HepG2 (cell line): ENCODE measurements around the gene JAK1. TPM values are rescaled to one million over a fixed set of nuclear protein-coding genes. Genes with fewer than 3 reads are reported as not detected.
A peak's percentile ranks its signal among the peaks of the same experiment; 100 is the strongest.

ENCODE experiments used
- ARID5B ChIP-seq: IDR thresholded peaks from 2 replicates; pipeline ENCODE4 v1.4.0; 2020; ENCODE audit warnings: mild to moderate bottlenecking, missing genetic modification reagents
- HMG20A ChIP-seq: IDR thresholded peaks from 2 replicates; pipeline ENCODE4 v1.6.1; 2016; ENCODE audit warnings: borderline replicate concordance
- HMGXB3 ChIP-seq: sonication (generic); formaldehyde crosslinking; IDR thresholded peaks from 2 replicates; pipeline ENCODE4 v1.4.0; 2020; ENCODE audit warnings: missing genetic modification reagents, borderline replicate concordance
- RXRB ChIP-seq: IDR thresholded peaks from 2 replicates; pipeline ENCODE4 v1.6.1; 2016; ENCODE audit warnings: borderline replicate concordance, missing genetic modification reagents, missing compliant biosample characterization
- ZNF691 ChIP-seq: sonication (generic); formaldehyde crosslinking; IDR thresholded peaks from 2 replicates; pipeline ENCODE4 v1.4.0; 2020; ENCODE audit warnings: missing genetic modification reagents, low read depth, mild to moderate bottlenecking, borderline replicate concordance
- polyA plus RNA-seq, 8 experiments: library from polyadenylated mRNA; depleted of rRNA in 3 of 8; stranded (reverse) in 7 of 8; unstranded in 1 of 8; fragments of >200 nt; fragmentation: Illumina TruSeq in 4 of 8; extraction: Trizol in 4 of 8; gene quantifications; 2 replicates each; pipeline versions ENCODE4 v1.2.1 to v1.2.3, GENCODE V29; 2011 to 2016; ENCODE audit warnings: low read depth in 4 of 8, missing spikeins in 1 of 8, mixed read lengths in 1 of 8; ENCODE audit not compliant: insufficient read depth in 1 of 8
- total RNA-seq, 5 experiments: library from RNA; depleted of rRNA; stranded (reverse); fragments of >200 nt; fragmentation: Illumina TruSeq; extraction: Trizol; gene quantifications; 2 replicates each; pipeline ENCODE4 v1.2.3, GENCODE V29; 2016; ENCODE audit warnings: low read depth in 1 of 5
- TF ChIP-seq, protein P1 (sequence below): IDR thresholded peaks from 2 replicates; pipeline ENCODE4 v1.6.1; 2018; ENCODE audit warnings: missing genetic modification reagents, mild to moderate bottlenecking, missing compliant biosample characterization
- TF ChIP-seq, protein P2 (sequence below): sonication (generic); formaldehyde crosslinking; IDR thresholded peaks from 2 replicates; pipeline ENCODE4 v1.5.0; 2020; ENCODE audit warnings: mild to moderate bottlenecking, missing genetic modification reagents, borderline replicate concordance
- TF ChIP-seq, protein P3 (sequence below): sonication (generic); formaldehyde crosslinking; conservative IDR thresholded peaks from 2 replicates; pipeline ENCODE4 v1.8.0; 2022; ENCODE audit warnings: mild to moderate bottlenecking, moderate library complexity, missing genetic modification reagents
- TF ChIP-seq, protein P4 (sequence below): sonication (generic); formaldehyde crosslinking; IDR thresholded peaks from 2 replicates; pipeline ENCODE4 v1.4.0; 2020; ENCODE audit warnings: missing genetic modification reagents

JAK1 gene
- total and polyA plus RNA-seq, 2 of the 13 experiments (the other 11 are each of a cell fraction or from before 2014, with no cell fraction given), result 23.9 to 42.4 TPM

DNA sequence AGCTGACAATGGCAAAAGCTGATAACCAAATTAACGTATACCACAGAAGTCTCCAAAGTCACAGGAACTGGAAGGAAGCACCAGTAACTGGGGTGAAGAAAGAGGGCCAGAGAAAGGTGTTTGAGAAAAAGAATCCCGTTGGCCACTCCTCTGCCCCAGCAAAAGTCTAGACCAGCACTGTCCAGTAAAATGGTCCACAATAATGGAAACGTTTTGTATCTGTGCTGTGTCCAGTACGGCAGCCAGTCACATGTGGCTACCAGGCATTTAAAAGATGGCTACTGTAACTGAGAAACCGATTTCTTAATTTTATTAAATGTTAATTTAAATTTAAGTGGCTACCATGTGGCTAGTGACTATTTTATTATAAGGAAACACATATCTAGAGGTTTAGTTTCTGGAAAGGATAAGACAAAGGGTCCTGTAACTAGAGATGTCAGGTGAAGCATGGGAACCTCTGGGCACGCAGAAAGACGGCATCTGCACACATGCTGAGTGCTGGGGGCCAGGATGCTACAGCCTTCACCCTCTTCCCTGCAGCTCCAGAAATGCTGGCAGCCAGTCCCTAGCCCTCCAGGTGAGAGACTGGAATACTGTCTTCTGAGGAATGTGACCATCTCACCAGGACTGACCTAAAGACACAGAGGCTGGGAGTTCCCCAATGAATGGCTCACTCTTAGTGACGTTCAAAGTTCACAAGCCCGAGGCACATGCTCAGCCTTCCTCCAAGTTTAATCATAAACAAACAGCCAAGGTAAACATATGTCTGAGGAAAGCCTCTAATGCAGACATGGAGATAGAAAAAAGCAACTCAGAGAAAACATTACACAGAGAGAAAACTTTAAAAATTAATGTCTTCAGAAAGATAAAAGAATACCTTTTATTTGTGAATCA lies 50.7 kb downstream of the JAK1 start (continued):
- peak; percentile 83; the same call in 1 of the 2 replicates for TF ChIP-seq HMG20A
- peak; percentile 95 for TF ChIP-seq ARID5B (CRISPR knock-in tag)
- peak; percentile 19; the same call in 1 of the 2 replicates for TF ChIP-seq HMGXB3 (CRISPR knock-in tag)
- TF ChIP-seq, protein P1, sequence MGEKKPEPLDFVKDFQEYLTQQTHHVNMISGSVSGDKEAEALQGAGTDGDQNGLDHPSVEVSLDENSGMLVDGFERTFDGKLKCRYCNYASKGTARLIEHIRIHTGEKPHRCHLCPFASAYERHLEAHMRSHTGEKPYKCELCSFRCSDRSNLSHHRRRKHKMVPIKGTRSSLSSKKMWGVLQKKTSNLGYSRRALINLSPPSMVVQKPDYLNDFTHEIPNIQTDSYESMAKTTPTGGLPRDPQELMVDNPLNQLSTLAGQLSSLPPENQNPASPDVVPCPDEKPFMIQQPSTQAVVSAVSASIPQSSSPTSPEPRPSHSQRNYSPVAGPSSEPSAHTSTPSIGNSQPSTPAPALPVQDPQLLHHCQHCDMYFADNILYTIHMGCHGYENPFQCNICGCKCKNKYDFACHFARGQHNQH, result peak; percentile 72; the same call in 1 of the 2 replicates
- TF ChIP-seq, protein P2, sequence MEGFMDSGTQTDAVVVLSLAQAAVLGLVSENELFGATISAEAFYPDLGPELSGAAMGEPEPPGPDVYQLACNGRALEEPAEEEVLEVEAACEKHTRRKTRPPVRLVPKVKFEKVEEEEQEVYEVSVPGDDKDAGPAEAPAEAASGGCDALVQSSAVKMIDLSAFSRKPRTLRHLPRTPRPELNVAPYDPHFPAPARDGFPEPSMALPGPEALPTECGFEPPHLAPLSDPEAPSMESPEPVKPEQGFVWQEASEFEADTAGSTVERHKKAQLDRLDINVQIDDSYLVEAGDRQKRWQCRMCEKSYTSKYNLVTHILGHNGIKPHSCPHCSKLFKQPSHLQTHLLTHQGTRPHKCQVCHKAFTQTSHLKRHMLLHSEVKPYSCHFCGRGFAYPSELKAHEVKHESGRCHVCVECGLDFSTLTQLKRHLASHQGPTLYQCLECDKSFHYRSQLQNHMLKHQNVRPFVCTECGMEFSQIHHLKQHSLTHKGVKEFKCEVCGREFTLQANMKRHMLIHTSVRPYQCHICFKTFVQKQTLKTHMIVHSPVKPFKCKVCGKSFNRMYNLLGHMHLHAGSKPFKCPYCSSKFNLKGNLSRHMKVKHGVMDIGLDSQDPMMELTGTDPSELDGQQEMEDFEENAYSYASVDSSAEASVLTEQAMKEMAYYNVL (CRISPR knock-in tag), result peak; percentile 67; the same call in 1 of the 2 replicates
- TF ChIP-seq ZNF691 (CRISPR knock-in tag), result peak; percentile 52; the same call in 1 of the 2 replicates
- TF ChIP-seq, protein P3, sequence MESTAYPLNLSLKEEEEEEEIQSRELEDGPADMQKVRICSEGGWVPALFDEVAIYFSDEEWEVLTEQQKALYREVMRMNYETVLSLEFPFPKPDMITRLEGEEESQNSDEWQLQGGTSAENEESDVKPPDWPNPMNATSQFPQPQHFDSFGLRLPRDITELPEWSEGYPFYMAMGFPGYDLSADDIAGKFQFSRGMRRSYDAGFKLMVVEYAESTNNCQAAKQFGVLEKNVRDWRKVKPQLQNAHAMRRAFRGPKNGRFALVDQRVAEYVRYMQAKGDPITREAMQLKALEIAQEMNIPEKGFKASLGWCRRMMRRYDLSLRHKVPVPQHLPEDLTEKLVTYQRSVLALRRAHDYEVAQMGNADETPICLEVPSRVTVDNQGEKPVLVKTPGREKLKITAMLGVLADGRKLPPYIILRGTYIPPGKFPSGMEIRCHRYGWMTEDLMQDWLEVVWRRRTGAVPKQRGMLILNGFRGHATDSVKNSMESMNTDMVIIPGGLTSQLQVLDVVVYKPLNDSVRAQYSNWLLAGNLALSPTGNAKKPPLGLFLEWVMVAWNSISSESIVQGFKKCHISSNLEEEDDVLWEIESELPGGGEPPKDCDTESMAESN, result no peak
- TF ChIP-seq RXRB, result peak; percentile 67
- TF ChIP-seq, protein P4, sequence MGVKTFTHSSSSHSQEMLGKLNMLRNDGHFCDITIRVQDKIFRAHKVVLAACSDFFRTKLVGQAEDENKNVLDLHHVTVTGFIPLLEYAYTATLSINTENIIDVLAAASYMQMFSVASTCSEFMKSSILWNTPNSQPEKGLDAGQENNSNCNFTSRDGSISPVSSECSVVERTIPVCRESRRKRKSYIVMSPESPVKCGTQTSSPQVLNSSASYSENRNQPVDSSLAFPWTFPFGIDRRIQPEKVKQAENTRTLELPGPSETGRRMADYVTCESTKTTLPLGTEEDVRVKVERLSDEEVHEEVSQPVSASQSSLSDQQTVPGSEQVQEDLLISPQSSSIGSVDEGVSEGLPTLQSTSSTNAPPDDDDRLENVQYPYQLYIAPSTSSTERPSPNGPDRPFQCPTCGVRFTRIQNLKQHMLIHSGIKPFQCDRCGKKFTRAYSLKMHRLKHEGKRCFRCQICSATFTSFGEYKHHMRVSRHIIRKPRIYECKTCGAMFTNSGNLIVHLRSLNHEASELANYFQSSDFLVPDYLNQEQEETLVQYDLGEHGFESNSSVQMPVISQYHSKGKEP, result no peak
